ENCODE results near the gene CCDC15.

The CCDC15 gene

GRCh38 chr11:124920356-124920755 is 33.6 kb upstream of the CCDC15 start:
- Histone ChIP-seq H3K9me3 (ENCODE audit: insufficient read depth, low read depth, low read length) (no peaks in the 10 kb centered on the region), H3K36me3 (ENCODE audit: insufficient read depth, low read length) (no peaks in the 10 kb centered on the region), H3K9ac (ENCODE audit: low read depth, low read length, poor library complexity, severe bottlenecking) (no peak overlapping the region), H3K4me2 (ENCODE audit: low read depth, low read length, poor library complexity, severe bottlenecking) (no peak overlapping the region), H3K4me3 (ENCODE audit: low read length, poor library complexity, severe bottlenecking) (no peak overlapping the region), H2AFZ (ENCODE audit: low read length) (no peak overlapping the region), H3F3A (ENCODE audit: low read depth) (no peaks in the 10 kb centered on the region), H3K4me1 (ENCODE audit: insufficient read depth, low read length, poor library complexity, severe bottlenecking) (peaks cover 15% of the 10 kb centered on the region), H3K27me3 (ENCODE audit: insufficient read depth, low read length, poor library complexity, severe bottlenecking) (no peaks in the 10 kb centered on the region), H3K9me2 (replicated peaks; ENCODE audit: low read depth, low read length) (no peaks in the 10 kb centered on the region), H4K20me1 (ENCODE audit: insufficient read depth, low read length, poor library complexity, severe bottlenecking) (no peaks in the 10 kb centered on the region), H3K79me2 (ENCODE audit: insufficient read depth, low read length) (no peaks in the 10 kb centered on the region)
- no peak for TF ChIP-seq CTCF (conservative IDR thresholded peaks at IDR 0.05; ENCODE audit: low read length)
- no peak for TF ChIP-seq EZH2phosphoT487 (IDR thresholded peaks at IDR 0.05; ENCODE audit: borderline replicate concordance)

GRCh38 chr11:124920870-124921609 is 33.0 kb upstream of the CCDC15 start:
- Histone ChIP-seq H2AFZ (ENCODE audit: low read length) (no peak overlapping the region), H3K27me3 (ENCODE audit: insufficient read depth, low read length, poor library complexity, severe bottlenecking) (no peaks in the 10 kb centered on the region), H3K4me2 (ENCODE audit: low read depth, low read length, poor library complexity, severe bottlenecking) (no peak overlapping the region), H3K9me3 (ENCODE audit: insufficient read depth, low read depth, low read length) (no peaks in the 10 kb centered on the region), H3K36me3 (ENCODE audit: insufficient read depth, low read length) (no peaks in the 10 kb centered on the region), H3K4me1 (ENCODE audit: insufficient read depth, low read length, poor library complexity, severe bottlenecking) (peaks cover 15% of the 10 kb centered on the region), H3K9me2 (replicated peaks; ENCODE audit: low read depth, low read length) (no peaks in the 10 kb centered on the region), H4K20me1 (ENCODE audit: insufficient read depth, low read length, poor library complexity, severe bottlenecking) (no peaks in the 10 kb centered on the region), H3K4me3 (ENCODE audit: low read length, poor library complexity, severe bottlenecking) (no peak overlapping the region), H3K9ac (ENCODE audit: low read depth, low read length, poor library complexity, severe bottlenecking) (no peak overlapping the region), H3F3A (ENCODE audit: low read depth) (no peaks in the 10 kb centered on the region), H3K79me2 (ENCODE audit: insufficient read depth, low read length) (no peaks in the 10 kb centered on the region)
- TF ChIP-seq EZH2phosphoT487 (IDR thresholded peaks at IDR 0.05; ENCODE audit: borderline replicate concordance) (no peak), CTCF (conservative IDR thresholded peaks at IDR 0.05; ENCODE audit: low read length) (no peak)

- Histone ChIP-seq H3K9me2 (replicated peaks; ENCODE audit: low read depth, low read length) (no peaks in the 10 kb centered on the region), H3F3A (ENCODE audit: low read depth) (no peaks in the 10 kb centered on the region), H3K36me3 (ENCODE audit: insufficient read depth, low read length) (no peaks in the 10 kb centered on the region), H2AFZ (ENCODE audit: low read length) (no peak overlapping the region), H3K4me2 (ENCODE audit: low read depth, low read length, poor library complexity, severe bottlenecking) (peak overlapping the region; percentile 36), H3K27me3 (ENCODE audit: insufficient read depth, low read length, poor library complexity, severe bottlenecking) (no peaks in the 10 kb centered on the region), H4K20me1 (ENCODE audit: insufficient read depth, low read length, poor library complexity, severe bottlenecking) (no peaks in the 10 kb centered on the region), H3K4me1 (ENCODE audit: insufficient read depth, low read length, poor library complexity, severe bottlenecking) (peaks cover 15% of the 10 kb centered on the region), H3K9ac (ENCODE audit: low read depth, low read length, poor library complexity, severe bottlenecking) (no peak overlapping the region), H3K4me3 (ENCODE audit: low read length, poor library complexity, severe bottlenecking) (peak overlapping the region; percentile 5), H3K9me3 (ENCODE audit: insufficient read depth, low read depth, low read length) (no peaks in the 10 kb centered on the region), H3K79me2 (ENCODE audit: insufficient read depth, low read length) (no peaks in the 10 kb centered on the region)
- TF ChIP-seq CTCF (conservative IDR thresholded peaks at IDR 0.05; ENCODE audit: low read length) (no peak), EZH2phosphoT487 (IDR thresholded peaks at IDR 0.05; ENCODE audit: borderline replicate concordance) (no peak)
These were observed 31.2 kb upstream of the CCDC15 start for GRCh38 chr11:124922831-124923230.

Data from Loucy (cell line).